ENCODE measurements around the gene C4orf51. TPM values are rescaled to one million over a fixed set of nuclear protein-coding genes. Genes with fewer than 3 reads are reported as not detected.

Gene C4orf51
- total RNA-seq, 4 donors from 2014 or later = not detected

DNA sequence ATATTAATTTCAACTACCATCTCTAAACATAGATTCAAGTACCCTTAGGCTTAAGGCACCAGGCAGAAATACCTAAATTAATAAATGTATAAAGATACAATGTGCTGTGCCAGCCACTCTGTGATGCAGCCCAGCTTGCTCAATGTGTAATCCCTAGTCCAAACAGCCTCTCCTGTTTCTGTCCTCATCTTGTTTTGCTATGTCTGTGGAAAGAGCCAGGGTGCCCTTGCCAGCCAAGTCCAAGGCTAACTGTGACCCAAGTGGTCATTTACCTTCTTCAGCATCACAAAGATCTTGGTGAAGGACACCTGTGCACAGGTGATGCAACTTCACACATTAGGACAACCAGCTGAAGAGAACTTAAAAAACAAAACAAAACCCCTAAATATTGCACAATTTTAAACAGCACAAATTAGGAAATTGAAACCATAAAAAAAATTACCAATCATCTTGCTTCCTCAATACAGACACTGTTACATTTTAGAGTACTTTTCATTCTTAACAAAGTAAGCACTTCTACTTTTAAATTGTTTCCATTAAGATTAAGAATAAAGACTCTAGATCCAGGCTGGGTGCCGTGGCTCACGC is 89.6 kb downstream of the C4orf51 start:
- no peaks in the 10 kb centered on the region for H3K27me3 ChIP-seq
- DNase-seq = no peak
- H3K27ac ChIP-seq = no peak overlapping the region
- no peak overlapping the region for H3K4me3 ChIP-seq
- H3K36me3 ChIP-seq = no peaks in the 10 kb centered on the region
- no peaks in the 10 kb centered on the region for H3K9me3 ChIP-seq
- TF ChIP-seq, protein P1, sequence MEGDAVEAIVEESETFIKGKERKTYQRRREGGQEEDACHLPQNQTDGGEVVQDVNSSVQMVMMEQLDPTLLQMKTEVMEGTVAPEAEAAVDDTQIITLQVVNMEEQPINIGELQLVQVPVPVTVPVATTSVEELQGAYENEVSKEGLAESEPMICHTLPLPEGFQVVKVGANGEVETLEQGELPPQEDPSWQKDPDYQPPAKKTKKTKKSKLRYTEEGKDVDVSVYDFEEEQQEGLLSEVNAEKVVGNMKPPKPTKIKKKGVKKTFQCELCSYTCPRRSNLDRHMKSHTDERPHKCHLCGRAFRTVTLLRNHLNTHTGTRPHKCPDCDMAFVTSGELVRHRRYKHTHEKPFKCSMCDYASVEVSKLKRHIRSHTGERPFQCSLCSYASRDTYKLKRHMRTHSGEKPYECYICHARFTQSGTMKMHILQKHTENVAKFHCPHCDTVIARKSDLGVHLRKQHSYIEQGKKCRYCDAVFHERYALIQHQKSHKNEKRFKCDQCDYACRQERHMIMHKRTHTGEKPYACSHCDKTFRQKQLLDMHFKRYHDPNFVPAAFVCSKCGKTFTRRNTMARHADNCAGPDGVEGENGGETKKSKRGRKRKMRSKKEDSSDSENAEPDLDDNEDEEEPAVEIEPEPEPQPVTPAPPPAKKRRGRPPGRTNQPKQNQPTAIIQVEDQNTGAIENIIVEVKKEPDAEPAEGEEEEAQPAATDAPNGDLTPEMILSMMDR (IDR thresholded peaks at IDR 0.05) = no peak
- TF ChIP-seq POLR2A (IDR thresholded peaks at IDR 0.05) = no peak
- H3K4me1 ChIP-seq = no peaks in the 10 kb centered on the region
- intact Hi-C loops (cut with DNase I; ENCODE audit: low total_unique reads) = no loop called here

DNA sequence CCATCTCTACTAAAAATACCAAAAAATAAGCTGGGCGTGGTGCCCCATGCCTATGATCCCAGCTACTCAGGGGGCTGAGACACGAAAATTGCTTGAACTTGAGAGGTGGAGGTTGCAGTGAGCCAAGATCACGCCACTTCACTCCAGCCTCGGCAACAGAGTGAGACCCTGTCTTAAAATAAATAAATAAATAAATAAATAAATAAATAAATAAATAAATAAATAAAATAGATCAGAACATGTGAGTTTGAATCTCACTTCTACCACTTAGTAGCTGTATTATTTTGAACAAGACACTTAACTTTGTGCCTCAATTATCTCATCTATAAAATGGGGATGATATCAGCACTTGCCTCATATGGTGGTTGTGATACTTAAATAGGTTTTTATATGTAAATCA is 90.2 kb downstream of the C4orf51 start:
- intact Hi-C loops (cut with DNase I; ENCODE audit: low total_unique reads) = no loop called here
- no peaks in the 10 kb centered on the region for H3K9me3 ChIP-seq
- H3K27me3 ChIP-seq = no peaks in the 10 kb centered on the region
- TF ChIP-seq, protein P1 (IDR thresholded peaks at IDR 0.05) = no peak
- no peak for TF ChIP-seq POLR2A (IDR thresholded peaks at IDR 0.05)
- H3K4me3 ChIP-seq = no peak overlapping the region
- no peaks in the 10 kb centered on the region for H3K4me1 ChIP-seq
- no peak for DNase-seq
- no peak overlapping the region for H3K27ac ChIP-seq
- H3K36me3 ChIP-seq = no peaks in the 10 kb centered on the region

DNA sequence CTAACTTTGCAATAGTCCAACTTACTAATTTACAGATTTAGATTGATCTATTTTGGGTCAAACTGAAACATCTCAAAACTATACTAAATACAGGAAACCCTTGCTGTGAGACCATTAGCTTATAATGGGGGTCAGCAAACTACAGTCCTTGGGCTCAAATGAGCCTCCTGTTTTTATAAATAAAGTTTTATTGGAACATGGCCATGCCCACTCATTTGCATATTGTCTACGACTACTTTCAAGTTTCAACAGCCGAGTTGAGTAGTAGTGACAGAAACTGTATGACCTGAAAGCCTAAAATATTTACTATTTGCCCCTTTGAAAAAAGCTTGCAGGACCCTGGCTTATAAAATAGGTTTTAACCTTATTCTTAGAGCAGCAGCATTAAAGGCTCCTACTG is 92.4 kb downstream of the C4orf51 start:
- DNase-seq = no peak
- no peak overlapping the region for H3K27ac ChIP-seq

DNA sequence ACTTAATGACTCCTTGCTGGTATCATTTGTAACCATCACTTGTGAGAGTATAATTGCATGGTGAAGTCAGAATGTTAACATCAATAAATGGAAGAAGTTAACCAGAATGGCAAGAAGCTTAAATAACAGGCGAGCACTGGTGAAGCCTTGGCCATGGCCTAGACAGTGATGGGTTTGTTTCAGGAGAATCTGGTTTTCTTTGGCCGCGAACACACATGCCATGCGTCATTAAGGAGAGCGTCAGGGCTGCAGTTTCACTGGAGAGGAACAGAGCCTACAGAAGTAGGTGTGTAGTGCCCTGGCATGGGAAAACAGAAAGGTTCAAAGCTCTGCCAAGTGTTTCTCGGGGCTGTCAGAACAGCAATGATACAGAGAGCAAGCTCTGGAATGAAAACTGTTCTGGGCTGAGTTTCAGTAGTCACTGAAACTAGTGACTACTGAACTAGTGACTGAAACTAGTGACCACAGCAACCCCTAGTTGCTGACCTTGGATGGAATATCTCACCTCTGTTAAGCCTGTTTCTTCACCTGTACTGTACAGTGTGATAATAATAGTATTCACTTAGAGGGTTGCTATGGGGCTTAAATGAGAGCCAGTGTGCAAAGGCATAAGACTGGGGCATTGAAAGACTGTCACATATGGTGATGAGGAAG is 93.8 kb downstream of the C4orf51 start:
- no peaks in the 10 kb centered on the region for H3K9me3 ChIP-seq
- no peaks in the 10 kb centered on the region for H3K27me3 ChIP-seq
- intact Hi-C loops (cut with DNase I; ENCODE audit: low total_unique reads) = no loop called here
- H3K4me1 ChIP-seq = no peaks in the 10 kb centered on the region
- H3K36me3 ChIP-seq = no peaks in the 10 kb centered on the region
- H3K4me3 ChIP-seq = no peak overlapping the region
- peak in 1 of 2 donors; percentile 24 for DNase-seq
- TF ChIP-seq, protein P1 (IDR thresholded peaks at IDR 0.05) = no peak
- no peak for TF ChIP-seq POLR2A (IDR thresholded peaks at IDR 0.05)
- peak overlapping the region; percentile 22 to 37 for H3K27ac ChIP-seq

More for the DNA sequence above, 92.4 kb downstream of the C4orf51 start:
- TF ChIP-seq, protein P1 (IDR thresholded peaks at IDR 0.05) = no peak
- TF ChIP-seq POLR2A (IDR thresholded peaks at IDR 0.05) = no peak
- intact Hi-C loops (cut with DNase I; ENCODE audit: low total_unique reads) = no loop called here
- Histone ChIP-seq H3K36me3 (no peaks in the 10 kb centered on the region), H3K9me3 (no peaks in the 10 kb centered on the region), H3K4me1 (no peaks in the 10 kb centered on the region), H3K4me3 (no peak overlapping the region), H3K27me3 (no peaks in the 10 kb centered on the region)

DNA sequence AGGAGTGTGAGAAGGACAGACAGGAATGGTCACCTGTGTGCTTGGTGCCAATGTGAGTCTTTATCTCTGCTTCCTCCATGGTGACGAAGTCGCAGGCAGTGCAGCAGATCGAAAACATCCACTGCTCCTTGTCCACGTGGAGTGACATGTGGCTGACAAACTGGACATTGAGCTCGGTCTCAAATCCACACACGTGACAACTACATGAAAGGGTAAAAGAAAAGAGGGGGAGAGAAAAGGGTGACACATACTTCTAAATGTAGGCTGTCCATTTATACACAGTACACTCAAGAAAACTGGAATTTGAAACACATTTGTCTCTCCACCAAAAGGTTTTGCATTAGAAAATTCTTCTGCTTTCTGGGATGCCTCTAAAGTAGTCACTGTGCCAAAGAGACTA is 94.5 kb downstream of the C4orf51 start:
- H3K9me3 ChIP-seq = no peaks in the 10 kb centered on the region
- intact Hi-C loops (cut with DNase I; ENCODE audit: low total_unique reads) = no loop called here
- H3K27me3 ChIP-seq = no peaks in the 10 kb centered on the region
- no peaks in the 10 kb centered on the region for H3K4me1 ChIP-seq
- H3K4me3 ChIP-seq = no peak overlapping the region
- H3K27ac ChIP-seq = no peak overlapping the region
- no peaks in the 10 kb centered on the region for H3K36me3 ChIP-seq
- DNase-seq = no peak
- no peak for TF ChIP-seq POLR2A (IDR thresholded peaks at IDR 0.05)
- TF ChIP-seq, protein P1 (IDR thresholded peaks at IDR 0.05) = no peak

Data from uterus (tissue), 4 donors.